Measurements from ENCODE around the gene RTP2. TPM values are rescaled to one million over a fixed set of nuclear protein-coding genes. Genes with fewer than 3 reads are reported as not detected.
A peak's percentile ranks its signal among the peaks of the same experiment; 100 is the strongest.

Gene RTP2
- total and polyA plus RNA-seq, 2 experiments from 2014 or later: not detected

- H3K9me2 ChIP-seq (ENCODE audit: insufficient read depth): no peaks in the 10 kb centered on the region; the same call in 1 of the 2 replicates
- H3K79me2 ChIP-seq (replicated peaks; ENCODE audit: insufficient read depth): no peaks in the 10 kb centered on the region
- TF ChIP-seq, protein P1, sequence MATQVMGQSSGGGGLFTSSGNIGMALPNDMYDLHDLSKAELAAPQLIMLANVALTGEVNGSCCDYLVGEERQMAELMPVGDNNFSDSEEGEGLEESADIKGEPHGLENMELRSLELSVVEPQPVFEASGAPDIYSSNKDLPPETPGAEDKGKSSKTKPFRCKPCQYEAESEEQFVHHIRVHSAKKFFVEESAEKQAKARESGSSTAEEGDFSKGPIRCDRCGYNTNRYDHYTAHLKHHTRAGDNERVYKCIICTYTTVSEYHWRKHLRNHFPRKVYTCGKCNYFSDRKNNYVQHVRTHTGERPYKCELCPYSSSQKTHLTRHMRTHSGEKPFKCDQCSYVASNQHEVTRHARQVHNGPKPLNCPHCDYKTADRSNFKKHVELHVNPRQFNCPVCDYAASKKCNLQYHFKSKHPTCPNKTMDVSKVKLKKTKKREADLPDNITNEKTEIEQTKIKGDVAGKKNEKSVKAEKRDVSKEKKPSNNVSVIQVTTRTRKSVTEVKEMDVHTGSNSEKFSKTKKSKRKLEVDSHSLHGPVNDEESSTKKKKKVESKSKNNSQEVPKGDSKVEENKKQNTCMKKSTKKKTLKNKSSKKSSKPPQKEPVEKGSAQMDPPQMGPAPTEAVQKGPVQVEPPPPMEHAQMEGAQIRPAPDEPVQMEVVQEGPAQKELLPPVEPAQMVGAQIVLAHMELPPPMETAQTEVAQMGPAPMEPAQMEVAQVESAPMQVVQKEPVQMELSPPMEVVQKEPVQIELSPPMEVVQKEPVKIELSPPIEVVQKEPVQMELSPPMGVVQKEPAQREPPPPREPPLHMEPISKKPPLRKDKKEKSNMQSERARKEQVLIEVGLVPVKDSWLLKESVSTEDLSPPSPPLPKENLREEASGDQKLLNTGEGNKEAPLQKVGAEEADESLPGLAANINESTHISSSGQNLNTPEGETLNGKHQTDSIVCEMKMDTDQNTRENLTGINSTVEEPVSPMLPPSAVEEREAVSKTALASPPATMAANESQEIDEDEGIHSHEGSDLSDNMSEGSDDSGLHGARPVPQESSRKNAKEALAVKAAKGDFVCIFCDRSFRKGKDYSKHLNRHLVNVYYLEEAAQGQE (IDR thresholded peaks at IDR 0.05; ENCODE audit: unreplicated experiment): no peak
- TF ChIP-seq CREB1 (CRISPR knock-in tag; IDR thresholded peaks at IDR 0.05; ENCODE audit: low read depth) (no peak), CTCF (conservative IDR thresholded peaks at IDR 0.05; ENCODE audit: low read depth in 2 of 2) (peak; percentile 90 to 95)
- H3K36me3 ChIP-seq (ENCODE audit: insufficient read depth): no peaks in the 10 kb centered on the region
- no peaks in the 10 kb centered on the region for H3K27me3 ChIP-seq (ENCODE audit: insufficient read depth)
- H3K4me1 ChIP-seq (ENCODE audit: insufficient read depth): peaks cover 12% of the 10 kb centered on the region; the same call in 1 of the 2 replicates
- H2AFZ ChIP-seq: no peak overlapping the region
- Mint-ChIP-seq H3K4me3 (no peak overlapping the region), H3K27ac (no peak overlapping the region), H3K36me3 (ENCODE audit: low read depth) (no peaks in the 10 kb centered on the region), H3K27me3 (ENCODE audit: insufficient read depth, low read depth, poor library complexity) (peaks cover 6% of the 10 kb centered on the region), H3K9me3 (no peaks in the 10 kb centered on the region), H3K4me1 (peaks cover 13% of the 10 kb centered on the region)
- H3K4me3 ChIP-seq: no peak overlapping the region
- H3F3A ChIP-seq (replicated peaks; ENCODE audit: low read depth): no peaks in the 10 kb centered on the region
- H3K27ac ChIP-seq (ENCODE audit: low read depth): no peak overlapping the region
- ATAC-seq (peak; percentile 89), DNase-seq (ENCODE audit: low spot score) (peak; percentile 89)
- H4K20me1 ChIP-seq (replicated peaks; ENCODE audit: insufficient read depth): no peaks in the 10 kb centered on the region
- no peak overlapping the region for H3K4me2 ChIP-seq
These were observed 23.6 kb downstream of the RTP2 start for GRCh38 chr3:187678726-187679268.

DNA sequence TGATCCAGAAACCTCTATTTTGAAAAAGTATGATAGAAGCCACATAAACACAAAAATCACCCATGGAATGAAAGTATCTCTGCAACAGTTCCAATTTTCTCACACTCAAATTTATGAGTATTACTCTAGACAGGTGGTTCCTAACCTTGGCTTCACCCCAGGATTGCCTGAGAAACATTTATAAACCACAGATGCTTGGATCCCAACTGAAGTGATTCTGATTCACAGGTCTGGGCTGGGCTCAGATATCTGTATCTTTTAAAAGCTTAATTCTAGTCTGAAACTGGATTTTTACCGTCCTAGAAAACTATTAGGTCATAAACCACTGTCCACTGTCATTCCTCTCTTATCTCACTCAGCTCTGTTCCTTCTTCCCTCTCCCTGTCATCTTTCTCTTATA is 24.8 kb downstream of the RTP2 start:
- Histone ChIP-seq H3K4me1 (ENCODE audit: insufficient read depth) (peaks cover 12% of the 10 kb centered on the region; the same call in 1 of the 2 replicates), H4K20me1 (replicated peaks; ENCODE audit: insufficient read depth) (no peaks in the 10 kb centered on the region), H3F3A (replicated peaks; ENCODE audit: low read depth) (no peaks in the 10 kb centered on the region), H3K79me2 (replicated peaks; ENCODE audit: insufficient read depth) (no peaks in the 10 kb centered on the region), H3K4me3 (no peak overlapping the region), H3K36me3 (ENCODE audit: insufficient read depth) (no peaks in the 10 kb centered on the region), H3K27ac (ENCODE audit: low read depth) (no peak overlapping the region), H3K27me3 (ENCODE audit: insufficient read depth) (peaks cover 3% of the 10 kb centered on the region; the same call in 1 of the 2 replicates), H3K4me2 (no peak overlapping the region), H3K9me2 (ENCODE audit: insufficient read depth) (no peaks in the 10 kb centered on the region; the same call in 1 of the 2 replicates), H2AFZ (no peak overlapping the region)
- H3K36me3 Mint-ChIP-seq (ENCODE audit: low read depth): no peaks in the 10 kb centered on the region
- peaks cover 13% of the 10 kb centered on the region for H3K4me1 Mint-ChIP-seq
- no peaks in the 10 kb centered on the region for H3K9me3 Mint-ChIP-seq
- DNase-seq (ENCODE audit: low spot score) (no peak), ATAC-seq (no peak)
- peaks cover 6% of the 10 kb centered on the region for H3K27me3 Mint-ChIP-seq (ENCODE audit: insufficient read depth, low read depth, poor library complexity)
- H3K27ac Mint-ChIP-seq: no peak overlapping the region
- H3K4me3 Mint-ChIP-seq: no peak overlapping the region
- TF ChIP-seq POLR2AphosphoS5 (IDR thresholded peaks at IDR 0.05; ENCODE audit: low read depth): no peak
- no peak for TF ChIP-seq JUNB (IDR thresholded peaks at IDR 0.05; ENCODE audit: unreplicated experiment)
- no peak for TF ChIP-seq CTCF (conservative IDR thresholded peaks at IDR 0.05; ENCODE audit: low read depth in 2 of 2)
- TF ChIP-seq, protein P1 (IDR thresholded peaks at IDR 0.05; ENCODE audit: unreplicated experiment): no peak
- no peak for TF ChIP-seq STAT1 (IDR thresholded peaks at IDR 0.05; ENCODE audit: unreplicated experiment)
- no peak for TF ChIP-seq EZH2 (IDR thresholded peaks at IDR 0.05; ENCODE audit: low read depth, unreplicated experiment)

Data from GM23338 (cell line).